SK-N-MC (cell line): Measurements from ENCODE around the gene ASL.
"Not testable (repeated sequence)": the region's sequence is repeated elsewhere in the genome, so short reads cannot be mapped to it uniquely, and the experiment has no call there.

Source experiments
- DNase-seq: peaks from one replicate; pipeline ENCODE4 v3.0.0-alpha.2; 2011; ENCODE audit warnings: low read depth, low spot score
- H3K27ac ChIP-seq: fragments of 200-600 bp; sonication (generic); 2 replicates; pipeline ENCODE4 v1.5.1; 2016; ENCODE audit warnings: mixed run types
- H3K36me3 ChIP-seq: fragments of 200-600 bp; sonication (generic); 2 replicates; pipeline ENCODE4 v1.6.1; 2017; ENCODE audit warnings: antibody characterized with exemption, low read length, mixed read lengths; ENCODE audit not compliant: insufficient read depth
- H3K4me3 ChIP-seq: fragments of 200-600 bp; sonication (generic); 2 replicates; pipeline ENCODE4 v1.5.1; 2016
- H3K9ac ChIP-seq: fragments of 200-600 bp; sonication (generic); 2 replicates; pipeline ENCODE4 v1.8.0; 2017; ENCODE audit warnings: mixed run types, mixed read lengths; ENCODE audit not compliant: insufficient read length
- H3K9me3 ChIP-seq: fragments of 200-600 bp; sonication (generic); 2 replicates; pipeline ENCODE4 v1.6.1; 2017; ENCODE audit warnings: low read depth, mild to moderate bottlenecking, antibody characterized with exemption, low read length, moderate library complexity, mixed read lengths
- EZH2 ChIP-seq: fragments of 200-600 bp; sonication (generic); IDR thresholded peaks from one replicate; pipeline ENCODE4 v1.6.1; 2017; ENCODE audit warnings: antibody characterized with exemption
- FOXP2 ChIP-seq: optimal IDR thresholded peaks from 2 replicates; pipeline ENCODE3; 2011; ENCODE audit warnings: mild to moderate bottlenecking, moderate library complexity; ENCODE audit not compliant: insufficient read depth; ENCODE audit errors: extremely low read length, control extremely low read depth
- POLR2AphosphoS5 ChIP-seq: IDR thresholded peaks from 2 replicates; pipeline ENCODE4 v1.6.1; 2012; ENCODE audit warnings: mild to moderate bottlenecking, low read depth, low read length, borderline replicate concordance

Gene ASL

DNA sequence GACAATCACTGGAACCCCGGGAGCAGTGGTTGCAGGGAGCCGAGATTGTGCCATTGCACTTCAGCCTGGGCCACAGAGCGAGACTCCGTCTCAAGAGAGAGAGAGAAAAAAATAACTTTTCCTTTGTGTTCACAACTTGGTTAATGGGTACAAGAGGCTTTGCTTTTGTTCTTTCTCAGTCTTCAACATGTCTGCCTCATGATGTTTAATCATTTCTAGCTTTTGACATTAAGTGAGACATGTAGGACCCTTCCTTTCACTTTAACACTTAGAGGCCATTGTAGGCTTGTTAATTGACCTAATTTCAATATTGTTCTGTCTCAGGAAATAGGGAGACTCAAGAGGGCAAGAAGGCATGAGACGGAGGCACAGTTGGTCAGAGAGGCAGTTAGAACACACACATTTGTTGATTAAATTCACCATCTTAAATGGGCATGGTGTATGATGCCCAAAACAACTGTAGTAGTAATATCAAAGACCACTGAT, 29.7 kb downstream of the ASL start:
- Histone ChIP-seq H3K36me3 (no peaks in the 10 kb centered on the region), H3K9ac (no peak overlapping the region), H3K4me3 (no peak overlapping the region), H3K27ac (no peak overlapping the region), H3K9me3 (no peaks in the 10 kb centered on the region)
- TF ChIP-seq POLR2AphosphoS5, result no peak
- TF ChIP-seq EZH2, result no peak
- no peak for TF ChIP-seq FOXP2
- no peak for DNase-seq

DNA sequence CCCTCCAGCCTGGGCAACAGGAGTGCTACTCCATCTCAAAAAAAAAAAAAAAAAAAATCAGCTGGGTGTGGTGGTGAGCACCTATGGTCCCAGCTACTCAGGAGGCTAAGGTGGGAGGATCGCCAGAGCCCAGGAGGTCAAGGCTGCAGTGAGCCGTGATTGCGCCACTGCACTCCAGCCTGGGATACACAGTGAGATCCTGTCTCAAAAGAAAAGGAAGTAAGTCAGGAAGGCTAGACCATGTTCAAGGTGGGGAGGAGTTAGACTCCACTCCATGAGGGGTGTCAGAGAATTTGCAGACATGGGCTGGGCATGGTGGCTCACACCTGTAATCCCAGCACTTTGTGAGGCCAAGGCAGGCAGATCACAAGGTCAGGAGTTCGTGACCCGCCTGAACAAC, 32.8 kb downstream of the ASL start:
- H3K4me3 ChIP-seq, DNase-seq, H3K27ac ChIP-seq, H3K9me3 ChIP-seq, H3K9ac ChIP-seq, H3K36me3 ChIP-seq: not testable (repeated sequence)

GRCh38 chr7:66110856-66111255, 35.2 kb downstream of the ASL start:
- Histone ChIP-seq H3K27ac (no peak overlapping the region), H3K36me3 (no peaks in the 10 kb centered on the region), H3K9me3 (no peaks in the 10 kb centered on the region), H3K4me3 (no peak overlapping the region), H3K9ac (no peak overlapping the region)
- DNase-seq, result no peak
- TF ChIP-seq POLR2AphosphoS5, result no peak
- TF ChIP-seq FOXP2, result no peak
- TF ChIP-seq EZH2, result no peak

- DNase-seq, result no peak
- peak within 1 kb of the TSS; percentile 96 for H3K9ac ChIP-seq
- H3K36me3 ChIP-seq, result peaks cover 10% of the 10 kb centered on the region; the same call in 1 of the 2 replicates
- H3K27ac ChIP-seq, result peak within 1 kb of the TSS; percentile 80
- peak; percentile 97 for TF ChIP-seq POLR2AphosphoS5
- no peak for TF ChIP-seq EZH2
- no peaks in the 10 kb centered on the region for H3K9me3 ChIP-seq
- peak within 1 kb of the TSS; percentile 99 for H3K4me3 ChIP-seq
Measured at GRCh38 chr7:66114743-66115649, 39.4 kb downstream of the ASL start, which contains the start of gene CRCP. Gene CRCP, plus strand, starts transcription at chr7:66114847. Its CDS starts 116 bp downstream, at chr7:66114963.

DNA sequence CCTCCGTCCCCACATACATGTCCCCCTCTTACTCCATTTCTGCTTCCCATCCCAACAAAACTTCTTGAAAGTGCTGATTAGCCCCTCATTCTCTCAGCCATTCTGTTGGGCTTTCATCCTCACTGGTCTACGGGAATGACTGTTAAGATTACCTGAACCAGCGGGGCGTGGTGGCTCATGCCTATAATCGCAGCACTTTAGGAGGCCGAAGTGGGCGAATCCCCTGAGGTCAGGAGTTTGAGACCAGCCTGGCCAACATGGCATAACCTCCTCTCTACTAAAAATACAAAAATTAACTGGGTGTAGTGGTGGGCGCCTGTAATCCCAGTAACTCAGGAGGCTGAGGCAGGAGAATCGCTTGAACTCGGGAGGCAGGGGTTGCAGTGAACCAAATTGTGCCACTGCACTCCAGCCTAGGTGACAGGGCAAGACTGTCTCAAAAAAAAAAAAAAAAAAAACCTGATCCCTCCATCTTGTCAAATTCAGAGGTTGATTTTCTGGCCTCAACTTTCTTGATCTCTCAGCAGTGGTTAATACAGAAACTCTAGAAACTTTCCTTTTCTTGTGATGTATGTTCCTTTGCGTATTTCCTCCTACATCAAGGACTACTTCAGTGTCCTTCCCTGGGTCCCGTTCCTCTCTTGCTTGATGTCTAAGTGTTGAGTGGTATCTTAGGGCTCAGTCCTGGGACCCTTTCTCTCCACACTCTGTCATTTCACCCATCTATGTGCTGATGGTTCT, 41.2 kb downstream of the ASL start:
- peaks cover 18% of the 10 kb centered on the region; the same call in 1 of the 2 replicates for H3K36me3 ChIP-seq
- not testable (repeated sequence) for H3K9ac ChIP-seq, DNase-seq, H3K27ac ChIP-seq, H3K9me3 ChIP-seq, H3K4me3 ChIP-seq

DNA sequence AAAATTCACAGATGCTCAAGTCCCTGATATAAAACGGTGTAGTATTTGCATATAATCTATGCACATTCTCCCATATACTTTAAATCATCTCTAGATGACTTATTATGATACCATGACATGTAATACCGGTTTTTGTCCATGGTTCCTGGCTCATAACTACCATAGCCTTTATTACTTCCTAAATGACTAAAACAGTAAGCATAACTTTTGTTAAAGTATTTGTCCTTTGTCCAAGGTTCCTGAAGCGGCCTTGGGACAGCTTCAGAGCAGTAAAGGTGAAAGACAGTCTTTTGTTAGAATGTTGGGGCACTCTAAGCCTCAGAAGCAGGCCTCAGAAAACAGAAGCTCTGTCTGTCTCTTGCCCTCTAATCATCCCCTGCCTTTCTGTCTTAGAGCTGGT, 43.0 kb downstream of the ASL start:
- Histone ChIP-seq H3K9me3 (no peaks in the 10 kb centered on the region), H3K36me3 (peaks cover 19% of the 10 kb centered on the region; the same call in 1 of the 2 replicates), H3K9ac (no peak overlapping the region), H3K27ac (no peak overlapping the region), H3K4me3 (no peak overlapping the region)
- DNase-seq, result no peak
- TF ChIP-seq FOXP2 (no peak), EZH2 (no peak)

- no peaks in the 10 kb centered on the region for H3K9me3 ChIP-seq
- no peak for DNase-seq
- H3K9ac ChIP-seq, result no peak overlapping the region
- TF ChIP-seq EZH2, result no peak
- no peak for TF ChIP-seq FOXP2
- no peak for TF ChIP-seq POLR2AphosphoS5
- H3K27ac ChIP-seq, result no peak overlapping the region
- H3K36me3 ChIP-seq, result peaks cover 19% of the 10 kb centered on the region; the same call in 1 of the 2 replicates
- H3K4me3 ChIP-seq, result no peak overlapping the region
Measured at GRCh38 chr7:66119245-66119850, 43.7 kb downstream of the ASL start.

- TF ChIP-seq POLR2AphosphoS5, result no peak
- TF ChIP-seq EZH2, result no peak
- no peak for TF ChIP-seq FOXP2
- Histone ChIP-seq H3K9me3 (no peaks in the 10 kb centered on the region), H3K27ac (no peak overlapping the region), H3K4me3 (no peak overlapping the region), H3K9ac (no peak overlapping the region), H3K36me3 (peaks cover 16% of the 10 kb centered on the region; the same call in 1 of the 2 replicates)
- no peak for DNase-seq
Measured at GRCh38 chr7:66123175-66123528, 47.5 kb downstream of the ASL start.

DNA sequence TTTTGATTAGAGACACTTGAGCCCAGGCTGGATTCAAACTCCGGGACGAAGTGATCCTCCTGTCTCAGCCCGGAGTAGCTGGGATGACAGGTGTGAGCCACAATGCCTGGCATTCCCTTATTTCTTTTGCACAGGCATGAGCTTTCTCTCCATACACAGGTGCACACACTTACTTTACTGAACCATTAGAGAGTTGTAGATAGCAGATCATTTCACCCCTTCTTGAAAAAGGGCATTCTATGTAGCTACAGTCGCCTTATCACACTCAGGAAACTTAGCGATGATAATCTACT, 48.9 kb downstream of the ASL start:
- H3K36me3 ChIP-seq, DNase-seq, H3K27ac ChIP-seq, H3K4me3 ChIP-seq, H3K9ac ChIP-seq, H3K9me3 ChIP-seq: not testable (repeated sequence)
